Nephron progenitor cell (in vitro differentiated cells): Measurements from ENCODE around the gene FDX1.

Experiments
- DNase-seq: peaks from one replicate; pipeline ENCODE4 v3.0.0; 2021
- H3K27ac Mint-ChIP-seq: 2 replicates; pipeline ENCODE4 v1.8.0; 2021; ENCODE audit warnings: mild to moderate bottlenecking, moderate library complexity, mixed read lengths
- H3K27me3 Mint-ChIP-seq: 2 replicates; pipeline ENCODE4 v1.8.0; 2021; ENCODE audit warnings: mild to moderate bottlenecking, low read depth, mixed read lengths; ENCODE audit not compliant: poor library complexity
- H3K36me3 Mint-ChIP-seq: 2 replicates; pipeline ENCODE4 v1.8.0; 2021; ENCODE audit warnings: low read depth, mixed read lengths
- H3K4me1 Mint-ChIP-seq: 2 replicates; pipeline ENCODE4 v1.8.0; 2021; ENCODE audit warnings: mixed read lengths
- H3K4me3 Mint-ChIP-seq: 2 replicates; pipeline ENCODE4 v1.8.0; 2021; ENCODE audit warnings: mild to moderate bottlenecking, moderate library complexity, mixed read lengths
- H3K9me3 Mint-ChIP-seq: 2 replicates; pipeline ENCODE4 v1.8.0; 2021; ENCODE audit warnings: mild to moderate bottlenecking, moderate library complexity, mixed read lengths
- CTCF ChIP-seq: fragments of 200-600 bp; sonication (generic); IDR thresholded peaks from 2 replicates; pipeline ENCODE4 v1.5.0; 2021; ENCODE audit warnings: antibody characterized with exemption

The FDX1 gene

DNA sequence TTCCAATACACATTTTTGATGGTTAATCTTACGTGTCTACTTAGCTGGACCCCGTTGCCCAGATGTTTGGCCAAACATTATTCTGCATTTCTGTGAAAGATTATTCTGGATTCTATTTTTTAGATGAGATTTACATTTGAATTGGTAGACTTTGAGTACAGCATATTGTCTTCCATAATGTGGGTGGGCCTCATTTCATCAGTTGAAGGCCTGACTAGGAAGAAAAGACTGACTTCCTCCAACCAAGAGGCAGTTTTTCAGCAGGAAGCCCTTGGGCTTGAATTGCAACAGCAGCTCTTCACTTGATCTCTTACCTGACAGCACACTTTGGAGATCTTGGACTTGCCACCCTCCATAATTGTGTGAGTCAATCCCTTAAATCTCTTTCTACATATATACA lies 58.7 kb downstream of the FDX1 start:
- no peaks in the 10 kb centered on the region for H3K36me3 Mint-ChIP-seq
- H3K27me3 Mint-ChIP-seq: peaks cover 3% of the 10 kb centered on the region
- no peak for TF ChIP-seq CTCF
- no peak overlapping the region for H3K27ac Mint-ChIP-seq
- no peak overlapping the region for H3K4me3 Mint-ChIP-seq
- no peaks in the 10 kb centered on the region for H3K9me3 Mint-ChIP-seq
- H3K4me1 Mint-ChIP-seq: peaks cover 9% of the 10 kb centered on the region
- DNase-seq: no peak

GRCh38 chr11:110490886-110491285 lies 61.1 kb downstream of the FDX1 start:
- H3K9me3 Mint-ChIP-seq: no peaks in the 10 kb centered on the region
- H3K4me3 Mint-ChIP-seq: no peak overlapping the region
- H3K4me1 Mint-ChIP-seq: peaks cover 9% of the 10 kb centered on the region
- no peaks in the 10 kb centered on the region for H3K36me3 Mint-ChIP-seq
- no peak overlapping the region for H3K27ac Mint-ChIP-seq
- no peak for DNase-seq
- peaks cover 3% of the 10 kb centered on the region for H3K27me3 Mint-ChIP-seq
- no peak for TF ChIP-seq CTCF

DNA sequence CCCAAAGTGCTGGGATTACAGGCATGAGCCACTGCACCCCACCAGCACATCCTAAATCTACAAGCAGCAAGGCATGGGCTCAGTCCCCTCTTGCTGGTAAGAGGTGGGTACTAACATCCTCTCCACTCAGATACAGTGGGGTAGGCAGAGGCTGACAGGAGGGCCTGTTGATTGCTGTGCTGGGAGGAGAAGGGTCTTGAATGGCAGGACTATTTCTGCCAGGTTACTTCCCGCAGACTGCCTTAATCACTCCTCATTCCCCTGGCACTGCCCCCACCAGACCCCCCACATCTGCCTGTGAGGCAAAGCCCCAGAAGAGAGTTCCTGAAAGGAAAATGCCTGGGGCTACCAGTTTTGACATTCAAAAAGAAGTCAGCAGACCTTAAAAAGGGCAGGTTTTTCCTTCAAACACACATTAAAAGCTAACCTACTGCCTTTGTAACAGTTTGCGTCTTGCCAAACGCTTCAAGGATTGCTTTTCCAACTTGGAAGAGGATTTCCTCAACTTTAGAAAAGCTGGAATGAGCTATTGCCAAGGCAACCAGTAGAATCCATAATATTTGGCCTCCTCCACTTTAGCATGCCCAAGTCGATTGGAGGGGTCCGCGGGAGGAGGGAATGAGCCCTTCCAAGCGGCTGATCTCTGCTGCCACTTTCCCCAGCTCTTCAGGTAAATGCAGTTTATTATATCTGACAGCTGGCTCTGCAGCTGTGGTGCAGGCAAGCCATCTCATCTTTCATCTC lies 62.0 kb downstream of the FDX1 start:
- DNase-seq: no peak
- no peaks in the 10 kb centered on the region for H3K9me3 Mint-ChIP-seq

GRCh38 chr11:110492321-110492685 lies 62.6 kb downstream of the FDX1 start:
- H3K9me3 Mint-ChIP-seq: no peaks in the 10 kb centered on the region
- no peak for DNase-seq
- peaks cover 3% of the 10 kb centered on the region for H3K27me3 Mint-ChIP-seq
- H3K27ac Mint-ChIP-seq: no peak overlapping the region
- no peak overlapping the region for H3K4me3 Mint-ChIP-seq
- peaks cover 9% of the 10 kb centered on the region for H3K4me1 Mint-ChIP-seq
- H3K36me3 Mint-ChIP-seq: no peaks in the 10 kb centered on the region
- TF ChIP-seq CTCF: no peak

More for the DNA sequence above, 62.0 kb downstream of the FDX1 start:
- H3K36me3 Mint-ChIP-seq: no peaks in the 10 kb centered on the region
- H3K4me3 Mint-ChIP-seq: no peak overlapping the region
- TF ChIP-seq CTCF: no peak
- H3K27ac Mint-ChIP-seq: no peak overlapping the region
- peaks cover 3% of the 10 kb centered on the region for H3K27me3 Mint-ChIP-seq
- peaks cover 9% of the 10 kb centered on the region for H3K4me1 Mint-ChIP-seq

DNA sequence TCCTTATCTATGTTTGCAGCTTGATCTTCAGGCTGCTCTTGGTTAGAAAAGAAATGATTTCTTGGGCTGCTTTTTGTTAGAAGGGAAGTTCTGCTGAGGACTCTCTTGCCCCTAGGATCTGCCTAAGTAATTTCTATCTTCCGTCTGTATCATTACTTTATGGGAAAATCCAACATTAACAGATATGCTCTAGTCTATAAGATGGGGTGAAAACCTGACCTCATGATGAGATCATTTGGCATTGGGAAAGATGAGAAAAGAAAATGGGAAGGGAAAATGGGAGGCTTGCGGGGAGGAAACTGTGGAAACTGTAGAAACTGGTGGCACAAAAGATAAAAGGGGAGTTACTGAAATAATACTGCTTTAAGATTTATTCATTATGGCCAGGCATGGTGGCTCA lies 63.6 kb downstream of the FDX1 start:
- H3K36me3 Mint-ChIP-seq: no peaks in the 10 kb centered on the region
- no peak for TF ChIP-seq CTCF
- H3K4me3 Mint-ChIP-seq: no peak overlapping the region
- peaks cover 8% of the 10 kb centered on the region for H3K27me3 Mint-ChIP-seq
- peaks cover 9% of the 10 kb centered on the region for H3K4me1 Mint-ChIP-seq
- no peaks in the 10 kb centered on the region for H3K9me3 Mint-ChIP-seq
- no peak for DNase-seq
- H3K27ac Mint-ChIP-seq: no peak overlapping the region
